CD4-positive, alpha-beta T cell treated with Interleukin-4 for 1 hour (primary cell): Measurements from ENCODE around the gene GANC.

ENCODE experiments used
- DNase-seq, 2 donors: peaks; one replicate each; pipeline ENCODE4 v3.0.0-alpha.2; 2020 to 2022

GANC gene

GRCh38 chr15:42352401-42352800 is 79.4 kb downstream of the GANC start:
- no peak for DNase-seq

- no peak for DNase-seq
These were observed 80.1 kb downstream of the GANC start for GRCh38 chr15:42353061-42353460.

DNA sequence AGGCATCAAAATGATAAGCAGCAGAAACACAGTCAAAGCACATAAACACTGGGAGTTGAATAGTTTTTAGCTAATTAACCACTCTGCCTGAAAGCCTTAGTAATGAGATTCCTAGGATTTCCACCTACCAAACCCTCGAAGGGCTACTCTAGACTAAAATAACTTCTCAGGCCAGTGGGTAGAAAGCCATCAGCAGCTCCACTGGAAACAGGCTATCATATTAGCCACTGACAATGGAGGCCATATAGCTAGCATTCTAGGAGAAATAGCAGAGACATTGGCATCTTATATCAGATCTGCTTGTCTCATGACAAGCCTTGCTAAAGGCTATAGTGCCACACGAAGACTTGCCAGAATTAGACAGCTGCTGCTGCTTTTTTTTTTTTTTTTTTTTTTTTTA is 81.8 kb downstream of the GANC start:
- no peak for DNase-seq

DNA sequence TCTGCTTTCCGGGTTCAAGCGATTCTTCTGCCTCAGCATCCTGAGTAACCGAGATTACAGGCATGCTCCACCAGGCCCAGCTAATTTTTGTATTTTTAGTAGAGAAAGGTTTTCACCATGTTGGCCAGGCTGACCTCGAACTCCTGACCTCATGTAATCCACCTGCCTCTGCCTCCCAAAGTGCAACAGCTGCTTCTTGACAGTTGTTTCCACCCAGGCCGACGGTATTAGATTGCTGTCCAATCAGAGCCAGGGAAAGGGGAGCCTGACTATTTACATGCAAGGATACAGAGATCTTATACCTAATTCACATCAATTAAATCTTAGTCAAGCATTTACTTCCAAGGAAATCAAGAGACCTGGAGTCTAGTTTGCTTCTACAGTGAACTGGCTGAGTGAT is 82.3 kb downstream of the GANC start:
- no peak for DNase-seq

DNA sequence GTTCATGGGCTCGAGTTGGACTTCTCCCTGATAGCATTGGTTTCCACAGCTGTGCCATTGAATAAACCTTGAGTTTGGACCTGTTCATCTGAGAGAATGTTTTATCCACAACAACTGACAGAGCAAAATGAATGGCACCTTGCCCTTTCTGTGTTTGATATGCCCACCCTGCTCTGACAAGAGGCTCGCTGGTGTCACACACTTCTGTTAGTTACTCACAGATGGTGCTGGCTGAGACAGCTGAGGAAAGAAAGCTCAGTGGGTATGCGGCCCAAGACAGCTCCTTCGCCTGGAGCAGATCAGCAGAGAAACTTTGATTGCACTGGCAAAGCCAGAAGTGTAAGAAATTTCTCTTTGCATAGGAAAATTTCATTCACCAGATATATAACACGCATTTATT is 83.8 kb downstream of the GANC start:
- no peak for DNase-seq

DNA sequence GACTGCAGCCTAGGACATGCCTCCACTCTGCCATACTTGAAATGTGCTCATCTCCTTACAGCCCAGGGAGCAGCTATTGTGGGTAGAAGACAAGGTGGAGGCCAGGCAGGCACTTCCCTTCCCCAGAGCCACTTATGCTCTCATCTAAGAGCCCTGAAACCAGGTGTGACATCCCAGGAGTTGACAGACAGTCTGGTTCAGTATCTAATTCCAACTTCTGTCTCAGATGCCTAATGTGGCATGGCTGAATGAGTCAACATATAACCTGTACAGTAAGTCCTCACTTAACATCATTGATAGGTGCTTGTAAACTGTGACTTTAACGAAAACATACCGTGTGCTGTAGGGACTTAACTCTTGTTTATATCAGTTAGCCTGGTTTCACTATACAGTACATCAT is 85.1 kb downstream of the GANC start:
- no peak for DNase-seq

GRCh38 chr15:42359249-42359648 is 86.2 kb downstream of the GANC start, which contains the start of gene CAPN3:
Gene CAPN3 (plus strand): TSS chr15:42359501. CDS start chr15:42359806, 305 bp downstream.
- DNase-seq: no peak

GRCh38 chr15:42359985-42360384 is 87.0 kb downstream of the GANC start:
- DNase-seq: no peak

GRCh38 chr15:42360535-42361112 is 87.6 kb downstream of the GANC start:
- no peak for DNase-seq

DNA sequence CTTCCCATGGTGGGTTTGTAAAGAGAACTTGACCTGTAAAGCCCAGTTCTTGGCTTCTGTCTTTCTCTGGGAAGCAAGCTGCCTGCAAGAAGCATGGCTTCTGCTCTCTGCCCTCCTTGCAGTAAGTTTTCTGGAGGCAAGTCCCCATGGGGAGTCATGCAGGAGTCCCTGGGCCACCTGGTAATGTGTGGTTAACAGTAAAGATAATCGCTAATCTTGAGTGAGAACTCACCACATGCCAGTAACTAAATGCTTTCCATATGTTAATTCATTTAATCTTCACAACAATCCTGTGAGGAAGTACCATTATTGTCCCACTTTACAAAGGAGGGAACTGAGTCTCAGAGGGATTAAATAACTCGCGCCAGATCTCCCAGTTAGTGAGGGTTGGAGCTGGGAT is 90.5 kb downstream of the GANC start:
- no peak for DNase-seq

DNA sequence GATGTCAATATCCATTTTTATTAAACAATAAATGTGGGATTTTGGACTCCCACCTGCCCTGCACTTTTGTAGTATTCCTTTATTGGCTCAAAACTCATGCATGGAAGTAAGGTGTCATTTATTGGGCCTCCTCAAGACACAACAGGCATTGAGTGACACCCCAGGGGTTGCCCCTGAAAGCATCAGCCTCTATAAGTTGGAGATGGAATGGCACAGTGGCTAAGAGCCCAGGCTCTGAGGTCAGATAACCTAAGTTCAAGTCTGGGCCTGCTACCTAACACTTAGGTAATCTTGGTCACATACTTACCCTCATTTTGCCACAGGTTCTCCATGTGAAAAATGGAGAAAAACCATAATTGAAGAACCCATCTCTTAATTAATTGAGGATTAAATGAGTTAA is 90.9 kb downstream of the GANC start:
- DNase-seq: no peak

DNA sequence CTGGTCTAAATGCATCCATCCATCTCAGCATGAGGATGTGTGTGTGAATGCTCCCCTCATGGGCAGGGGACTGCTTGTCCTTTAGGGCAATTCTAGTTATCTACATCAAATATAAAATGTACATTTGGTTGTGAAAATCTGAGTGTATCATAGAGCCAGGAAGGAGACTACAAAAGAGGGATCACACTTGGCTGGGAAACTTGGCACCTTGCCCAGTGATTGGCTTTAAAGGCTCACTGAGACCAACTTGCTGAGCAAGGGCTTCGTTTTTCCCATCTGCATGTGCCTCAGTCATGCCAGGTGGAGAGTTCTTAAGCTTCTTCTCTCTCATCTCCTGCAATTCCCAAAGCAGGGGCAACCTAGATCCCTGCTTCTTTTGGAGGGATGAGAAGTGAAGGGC is 91.5 kb downstream of the GANC start:
- no peak for DNase-seq

- DNase-seq: no peak
These were observed 93.0 kb downstream of the GANC start for GRCh38 chr15:42365921-42366550.

GRCh38 chr15:42367041-42367440 is 94.0 kb downstream of the GANC start:
- DNase-seq: peak in 1 of 2 donors; percentile 39

DNA sequence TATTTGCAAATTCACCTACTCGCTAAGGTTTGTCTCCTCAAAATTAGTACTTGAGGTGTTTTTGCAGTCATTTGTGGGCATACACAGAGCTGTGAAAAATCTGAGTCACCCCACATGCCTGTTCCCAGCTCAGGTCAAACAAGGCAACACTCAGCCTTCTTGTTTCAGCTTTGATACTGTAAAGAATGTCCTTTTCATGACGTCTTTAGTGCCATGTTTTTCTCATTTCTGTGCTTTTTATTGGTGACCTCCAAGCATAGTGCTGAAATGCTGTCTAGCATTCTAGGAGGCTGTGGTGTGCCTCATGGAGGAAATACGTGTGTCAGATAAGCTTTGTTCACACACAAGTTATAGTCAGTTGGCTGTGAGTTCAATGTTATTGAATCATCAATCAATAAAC is 95.1 kb downstream of the GANC start:
- no peak for DNase-seq

DNA sequence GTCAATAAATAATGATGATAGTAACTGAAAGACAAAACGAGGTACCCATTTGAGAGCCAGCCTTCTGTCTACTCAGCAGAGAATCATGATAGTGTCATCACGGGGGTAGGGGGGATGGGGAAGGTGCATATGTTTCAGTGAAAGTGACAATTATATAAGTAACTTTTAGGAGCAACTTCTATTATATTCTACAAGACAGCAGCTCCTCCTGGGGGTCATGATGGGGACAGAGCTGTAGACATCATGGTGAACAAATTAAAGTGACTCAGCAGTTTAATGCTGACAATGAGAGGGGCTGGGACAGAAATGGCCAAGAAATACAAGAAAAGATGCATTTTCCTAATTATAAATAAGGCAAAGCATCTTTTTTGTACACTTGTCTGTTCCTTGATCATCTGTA is 98.1 kb downstream of the GANC start:
- peak in 1 of 2 donors; percentile 5 for DNase-seq

- no peak for DNase-seq
These were observed 100.3 kb downstream of the GANC start for GRCh38 chr15:42373274-42373673.

- DNase-seq: no peak
These were observed 100.9 kb downstream of the GANC start for GRCh38 chr15:42373936-42374335.

DNA sequence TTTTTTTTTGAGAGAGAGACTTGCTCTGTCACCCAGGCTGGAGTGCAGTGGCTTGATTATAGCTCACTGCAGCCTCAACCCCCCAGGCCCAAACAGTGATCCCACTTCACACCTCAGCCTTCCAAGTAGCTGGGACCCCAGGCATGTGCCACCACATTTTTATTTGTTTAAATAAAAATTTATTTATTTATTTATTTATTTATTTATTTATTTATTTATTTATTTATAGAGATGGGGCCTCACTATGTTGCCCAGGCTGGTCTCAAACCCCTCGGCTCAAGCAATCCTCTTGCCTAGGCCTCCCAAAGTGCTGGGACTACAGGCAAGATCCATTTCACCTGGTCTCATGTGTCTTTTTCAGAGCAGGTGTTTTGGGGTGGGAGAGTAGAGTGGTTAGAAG is 101.8 kb downstream of the GANC start:
- no peak for DNase-seq

DNA sequence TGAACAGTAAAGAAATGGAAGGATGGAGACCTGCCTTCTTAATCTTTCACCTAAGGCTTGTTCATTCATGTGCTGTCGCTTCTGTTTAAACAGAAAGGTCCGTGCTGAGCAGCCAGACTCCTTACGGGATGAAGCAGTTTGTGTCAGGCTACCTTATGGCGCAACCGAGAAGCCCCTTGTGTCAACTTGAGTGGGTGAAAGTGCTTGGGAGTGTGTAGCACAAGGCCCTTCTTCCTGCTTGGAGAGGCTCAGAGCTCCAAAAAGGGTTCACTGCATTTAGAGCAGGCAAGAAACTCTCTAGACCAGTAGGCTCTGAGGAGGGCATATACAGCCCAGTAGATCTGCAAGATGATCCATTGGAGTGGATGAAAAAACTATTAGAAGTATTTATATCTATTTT is 102.3 kb downstream of the GANC start:
- no peak for DNase-seq

- no peak for DNase-seq
These were observed 102.9 kb downstream of the GANC start for GRCh38 chr15:42375941-42376340.

DNA sequence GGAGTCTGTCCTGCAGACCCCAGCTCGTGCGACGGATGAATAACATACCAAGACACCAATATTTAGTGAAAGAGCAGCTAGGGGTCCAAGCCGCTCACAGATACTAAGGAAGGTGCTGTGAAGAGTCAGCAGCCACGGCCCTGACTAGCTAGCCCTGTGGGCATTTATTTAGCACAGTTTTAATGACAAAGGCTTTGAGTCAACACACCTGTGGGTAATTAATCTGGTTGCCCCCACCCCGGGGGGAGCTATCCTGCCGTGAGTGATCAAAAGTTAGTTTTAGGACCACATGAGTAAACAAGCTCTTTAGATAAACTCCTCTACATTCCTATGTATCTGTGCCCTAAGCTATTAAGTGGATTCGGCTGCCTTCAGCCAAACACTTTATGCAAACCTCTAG is 105.0 kb downstream of the GANC start:
- DNase-seq: no peak

DNA sequence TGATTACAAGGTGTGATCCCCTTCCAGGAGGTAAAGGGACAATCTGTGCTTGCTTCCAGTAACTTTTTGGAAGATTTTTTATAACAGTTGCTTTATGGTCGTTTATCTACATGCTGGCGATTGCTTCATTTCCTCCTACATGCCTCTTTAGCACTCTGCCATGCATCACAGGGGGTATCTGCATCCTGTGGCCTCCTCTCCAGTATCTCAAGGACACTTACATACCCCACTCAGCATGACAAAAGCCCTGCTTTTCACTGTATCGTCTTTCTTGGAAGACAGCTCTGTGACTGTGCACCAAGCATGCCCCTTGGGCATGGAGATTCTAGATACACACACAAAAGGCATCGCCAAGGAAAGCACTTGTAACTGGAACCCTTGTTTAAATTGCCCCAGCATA is 111.6 kb downstream of the GANC start:
- DNase-seq: no peak

GRCh38 chr15:42385206-42385979 is 112.4 kb downstream of the GANC start:
- DNase-seq: peak in 1 of 2 donors; percentile 16
